HepG2 (cell line): ENCODE results near the gene CBFA2T2. TPM values are rescaled to one million over a fixed set of nuclear protein-coding genes. Genes with fewer than 3 reads are reported as not detected.

ENCODE experiments used
- ATF1 ChIP-seq: IDR thresholded peaks from 2 replicates; pipeline ENCODE4 v1.6.1; 2016; ENCODE audit warnings: mild to moderate bottlenecking, control low read depth
- FOXA1 ChIP-seq, 2 experiments: fragments of 450-650 bp in 1 of 2; sonication (generic) in 1 of 2; formaldehyde crosslinking in 1 of 2; IDR thresholded peaks; 2 replicates each; pipeline versions ENCODE4 v1.4.0 to v1.6.1; 2016 to 2020; ENCODE audit warnings: missing genetic modification reagents in 1 of 2
- FOXJ3 ChIP-seq: sonication (generic); formaldehyde crosslinking; IDR thresholded peaks from 2 replicates; pipeline ENCODE4 v1.4.0; 2020; ENCODE audit warnings: missing genetic modification reagents, mild to moderate bottlenecking, borderline replicate concordance
- FOXP4 ChIP-seq: sonication (generic); formaldehyde crosslinking; IDR thresholded peaks from 2 replicates; pipeline ENCODE4 v1.4.0; 2020; ENCODE audit warnings: missing genetic modification reagents
- GATAD1 ChIP-seq: IDR thresholded peaks from 2 replicates; pipeline ENCODE4 v1.6.1; 2016; ENCODE audit warnings: missing genetic modification reagents, missing compliant biosample characterization
- GMEB2 ChIP-seq: IDR thresholded peaks from 2 replicates; pipeline ENCODE4 v1.6.1; 2016; ENCODE audit warnings: missing biosample characterization, missing genetic modification reagents, low read depth
- HMG20A ChIP-seq: IDR thresholded peaks from 2 replicates; pipeline ENCODE4 v1.6.1; 2016; ENCODE audit warnings: borderline replicate concordance
- HOXA7 ChIP-seq: sonication (generic); formaldehyde crosslinking; IDR thresholded peaks from 2 replicates; pipeline ENCODE4 v1.8.1; 2022; ENCODE audit warnings: mild to moderate bottlenecking, missing genetic modification reagents, moderate library complexity
- MLLT10 ChIP-seq: sonication (generic); formaldehyde crosslinking; IDR thresholded peaks from 2 replicates; pipeline ENCODE4 v1.4.0; 2020; ENCODE audit warnings: missing genetic modification reagents
- NFKBIZ ChIP-seq: IDR thresholded peaks from 2 replicates; pipeline ENCODE4 v1.6.1; 2018; ENCODE audit warnings: missing genetic modification reagents, missing compliant biosample characterization
- POLR2AphosphoS5 ChIP-seq: IDR thresholded peaks from 2 replicates; pipeline ENCODE4 v1.6.1; 2012; ENCODE audit warnings: low read depth, low read length
- PRMT3 ChIP-seq: sonication (generic); formaldehyde crosslinking; IDR thresholded peaks from 2 replicates; pipeline ENCODE4 v1.8.1; 2022; ENCODE audit warnings: low read depth, mild to moderate bottlenecking, moderate library complexity, missing genetic modification reagents, borderline replicate concordance
- RBM22 ChIP-seq: fragments of 200-400 bp; formaldehyde crosslinking; optimal IDR thresholded peaks from 2 replicates; pipeline ENCODE3; 2017; ENCODE audit warnings: mild to moderate bottlenecking, low read length, moderate library complexity
- ZNF160 ChIP-seq: sonication (generic); formaldehyde crosslinking; IDR thresholded peaks from 2 replicates; pipeline ENCODE4 v1.8.0; 2022; ENCODE audit warnings: mild to moderate bottlenecking, inconsistent platforms, missing genetic modification reagents
- ZNF276 ChIP-seq: sonication (generic); formaldehyde crosslinking; IDR thresholded peaks from 2 replicates; pipeline ENCODE4 v1.4.0; 2020; ENCODE audit warnings: mild to moderate bottlenecking, low read depth, missing genetic modification reagents
- ZNF383 ChIP-seq: sonication (generic); formaldehyde crosslinking; IDR thresholded peaks from 2 replicates; pipeline ENCODE4 v1.4.0; 2020; ENCODE audit warnings: missing genetic modification reagents, mild to moderate bottlenecking, borderline replicate concordance
- ZNF557 ChIP-seq: sonication (generic); formaldehyde crosslinking; IDR thresholded peaks from 2 replicates; pipeline ENCODE4 v1.4.0; 2020; ENCODE audit warnings: missing genetic modification reagents
- ZNF574 ChIP-seq: sonication (generic); formaldehyde crosslinking; IDR thresholded peaks from 2 replicates; pipeline ENCODE4 v1.4.0; 2020; ENCODE audit warnings: missing genetic modification reagents
- ZNF839 ChIP-seq: sonication (generic); formaldehyde crosslinking; IDR thresholded peaks from 2 replicates; pipeline ENCODE4 v1.4.0; 2020; ENCODE audit warnings: missing genetic modification reagents, mild to moderate bottlenecking, borderline replicate concordance
- ZUFSP ChIP-seq: sonication (generic); formaldehyde crosslinking; IDR thresholded peaks from 2 replicates; pipeline ENCODE4 v1.9.0; 2021; ENCODE audit warnings: missing genetic modification reagents, mild to moderate bottlenecking, borderline replicate concordance
- polyA plus RNA-seq, 8 experiments: library from polyadenylated mRNA; depleted of rRNA in 3 of 8; stranded (reverse) in 7 of 8; unstranded in 1 of 8; fragments of >200 nt; fragmentation: Illumina TruSeq in 4 of 8; extraction: Trizol in 4 of 8; gene quantifications; 2 replicates each; pipeline versions ENCODE4 v1.2.1 to v1.2.3, GENCODE V29; 2011 to 2016; ENCODE audit warnings: low read depth in 4 of 8, missing spikeins in 1 of 8, mixed read lengths in 1 of 8; ENCODE audit not compliant: insufficient read depth in 1 of 8
- total RNA-seq, 5 experiments: library from RNA; depleted of rRNA; stranded (reverse); fragments of >200 nt; fragmentation: Illumina TruSeq; extraction: Trizol; gene quantifications; 2 replicates each; pipeline ENCODE4 v1.2.3, GENCODE V29; 2016; ENCODE audit warnings: low read depth in 1 of 5

Gene CBFA2T2
- total and polyA plus RNA-seq, 2 of the 13 experiments (the other 11 are each of a cell fraction or from before 2014, with no cell fraction given) = 6.3 to 21.2 TPM

GRCh38 chr20:33688938-33689424 is 199.1 kb downstream of the CBFA2T2 start (continued):
- TF ChIP-seq ZNF276 (CRISPR knock-in tag) (no peak), ZNF557 (no peak), RBM22 (no peak), ZUFSP (CRISPR knock-in tag) (no peak), MLLT10 (CRISPR knock-in tag) (no peak), HMG20A (no peak), NFKBIZ (CRISPR knock-in tag) (peak; percentile 31; the same call in 1 of the 2 replicates), ZNF160 (CRISPR knock-in tag) (no peak), ZNF574 (0 out of 2 replicates have a peak, but pooled peaks have one; percentile 7), ZNF839 (CRISPR knock-in tag) (no peak), ATF1 (no peak), PRMT3 (no peak), POLR2AphosphoS5 (no peak), GATAD1 (CRISPR knock-in tag) (no peak), ZNF383 (CRISPR knock-in tag) (no peak), HOXA7 (no peak), FOXA1 (IDR thresholded peaks at IDR 0.05) (no peak), FOXA1 (CRISPR knock-in tag; IDR thresholded peaks at IDR 0.05) (peak; percentile 87), FOXJ3 (CRISPR knock-in tag) (peak; percentile 67), GMEB2 (CRISPR knock-in tag) (no peak), FOXP4 (peak; percentile 70; the same call in 1 of the 2 replicates)
